NCI-H2171 treated with DMSO at 0.1 percent for 48 hours (cell line): ENCODE measurements around the gene DIP2B.
"Not testable (repeated sequence)": the region's sequence is repeated elsewhere in the genome, so short reads cannot be mapped to it uniquely, and the experiment has no call there.

ENCODE experiments used
- DNase-seq: peaks from one replicate; lab custom pipeline; 2025; lab: John Stamatoyannopoulos, UW

Gene DIP2B

GRCh38 chr12:50519353-50519752 is 14.6 kb downstream of the DIP2B start:
- DNase-seq = no peak

GRCh38 chr12:50520416-50521207 is 15.8 kb downstream of the DIP2B start:
- DNase-seq = no peak

GRCh38 chr12:50521781-50522180 is 17.0 kb downstream of the DIP2B start:
- not testable (repeated sequence) for DNase-seq

- DNase-seq = no peak
Observed at GRCh38 chr12:50523772-50524171, 19.0 kb downstream of the DIP2B start.

- no peak for DNase-seq
Observed at GRCh38 chr12:50524621-50525020, 19.8 kb downstream of the DIP2B start.

- no peak for DNase-seq
Observed at GRCh38 chr12:50525422-50525821, 20.6 kb downstream of the DIP2B start.

- no peak for DNase-seq
Observed at GRCh38 chr12:50527359-50527726, 22.6 kb downstream of the DIP2B start.

GRCh38 chr12:50528800-50529199 is 24.0 kb downstream of the DIP2B start:
- no peak for DNase-seq

- DNase-seq = no peak
Observed at GRCh38 chr12:50529345-50529744, 24.6 kb downstream of the DIP2B start.

GRCh38 chr12:50530532-50530931 is 25.7 kb downstream of the DIP2B start:
- DNase-seq = no peak

- no peak for DNase-seq
Observed at GRCh38 chr12:50533203-50533584, 28.4 kb downstream of the DIP2B start.

GRCh38 chr12:50533971-50534370 is 29.2 kb downstream of the DIP2B start:
- DNase-seq = no peak

- DNase-seq = no peak
Observed at GRCh38 chr12:50536831-50537537, 32.2 kb downstream of the DIP2B start.

- no peak for DNase-seq
Observed at GRCh38 chr12:50537538-50537919, 32.7 kb downstream of the DIP2B start.

- DNase-seq = no peak
Observed at GRCh38 chr12:50538182-50538581, 33.4 kb downstream of the DIP2B start.

- no peak for DNase-seq
Observed at GRCh38 chr12:50541139-50541538, 36.4 kb downstream of the DIP2B start.

- DNase-seq = peak; percentile 40
Observed at GRCh38 chr12:50542448-50542847, 37.7 kb downstream of the DIP2B start.

GRCh38 chr12:50543188-50543587 is 38.4 kb downstream of the DIP2B start:
- not testable (repeated sequence) for DNase-seq

- no peak for DNase-seq
Observed at GRCh38 chr12:50545213-50545612, 40.4 kb downstream of the DIP2B start.

- no peak for DNase-seq
Observed at GRCh38 chr12:50545786-50546185, 41.0 kb downstream of the DIP2B start.

GRCh38 chr12:50546441-50547318 is 41.9 kb downstream of the DIP2B start:
- no peak for DNase-seq

GRCh38 chr12:50547742-50548141 is 43.0 kb downstream of the DIP2B start:
- no peak for DNase-seq

- no peak for DNase-seq
Observed at GRCh38 chr12:50549885-50550284, 45.1 kb downstream of the DIP2B start.
